ENCODE results near the gene NEK7. TPM values are rescaled to one million over a fixed set of nuclear protein-coding genes. Genes with fewer than 3 reads are reported as not detected.
"Not testable (repeated sequence)": the region's sequence is repeated elsewhere in the genome, so short reads cannot be mapped to it uniquely, and the experiment has no call there.

NEK7 gene
- total RNA-seq, 1 donor, result 376 TPM

DNA sequence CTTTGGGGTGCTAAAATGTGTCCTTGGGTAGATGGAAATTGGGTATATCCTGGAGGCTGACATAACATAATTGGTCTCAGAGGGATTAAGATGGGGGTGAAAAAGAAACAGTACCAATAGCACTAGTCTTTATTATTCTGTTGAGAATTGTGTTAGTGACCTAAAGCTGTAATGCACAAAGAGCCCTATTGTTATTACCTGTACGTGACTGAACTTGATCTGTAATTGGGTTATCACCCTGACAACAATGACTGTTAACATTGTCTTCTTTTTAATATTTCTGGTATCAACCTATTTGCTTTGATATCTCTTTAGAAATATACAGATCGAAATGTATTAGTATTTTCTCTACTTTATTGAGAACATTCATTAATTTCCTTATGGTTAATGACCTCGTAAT lies 147.6 kb downstream of the NEK7 start:
- Histone ChIP-seq H2AFZ (ENCODE audit: low read length) (no peak overlapping the region), H3K79me2 (ENCODE audit: insufficient read depth, low read length) (peaks cover 32% of the 10 kb centered on the region), H3K36me3 (ENCODE audit: insufficient read depth, low read length) (peaks cover 42% of the 10 kb centered on the region)

DNA sequence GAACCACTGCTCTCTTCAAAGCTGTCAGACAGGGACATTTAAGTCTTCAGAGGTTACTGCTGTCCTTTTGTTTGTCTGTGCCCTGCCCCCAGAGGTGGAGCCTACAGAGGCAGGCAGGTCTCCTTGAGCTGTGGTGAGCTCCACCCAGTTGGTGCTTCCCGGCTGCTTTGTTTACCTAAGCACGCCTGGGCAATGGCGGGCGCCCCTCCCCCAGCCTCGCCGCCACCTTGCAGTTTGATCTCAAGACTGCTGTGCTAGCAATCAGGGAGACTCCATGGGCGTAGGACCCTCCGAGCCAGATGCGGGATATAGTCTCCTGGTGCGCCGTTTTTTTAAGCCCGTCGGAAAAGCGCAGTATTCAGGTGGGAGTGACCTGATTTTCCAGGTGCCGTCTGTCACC lies 158.0 kb downstream of the NEK7 start:
- not testable (repeated sequence) for H3K27ac ChIP-seq (ENCODE audit: low read depth, low read length); DNase-seq (ENCODE audit: insufficient read length, low spot score, missing footprints); H3K4me3 ChIP-seq (ENCODE audit: insufficient read depth, low read length); H3K27me3 ChIP-seq (ENCODE audit: insufficient read depth, low read length); H2AFZ ChIP-seq (ENCODE audit: low read length); H3K9me3 ChIP-seq (ENCODE audit: low read depth, low read length); H3K4me2 ChIP-seq (ENCODE audit: insufficient read depth, low read length); H3K4me1 ChIP-seq (ENCODE audit: insufficient read depth, low read length)
- Histone ChIP-seq H3K79me2 (ENCODE audit: insufficient read depth, low read length) (peaks cover 20% of the 10 kb centered on the region), H3K36me3 (ENCODE audit: insufficient read depth, low read length) (peaks cover 31% of the 10 kb centered on the region), H4K20me1 (ENCODE audit: insufficient read depth, low read length) (peaks cover 14% of the 10 kb centered on the region)

More for the DNA sequence above, 147.6 kb downstream of the NEK7 start:
- TF ChIP-seq, protein P1, sequence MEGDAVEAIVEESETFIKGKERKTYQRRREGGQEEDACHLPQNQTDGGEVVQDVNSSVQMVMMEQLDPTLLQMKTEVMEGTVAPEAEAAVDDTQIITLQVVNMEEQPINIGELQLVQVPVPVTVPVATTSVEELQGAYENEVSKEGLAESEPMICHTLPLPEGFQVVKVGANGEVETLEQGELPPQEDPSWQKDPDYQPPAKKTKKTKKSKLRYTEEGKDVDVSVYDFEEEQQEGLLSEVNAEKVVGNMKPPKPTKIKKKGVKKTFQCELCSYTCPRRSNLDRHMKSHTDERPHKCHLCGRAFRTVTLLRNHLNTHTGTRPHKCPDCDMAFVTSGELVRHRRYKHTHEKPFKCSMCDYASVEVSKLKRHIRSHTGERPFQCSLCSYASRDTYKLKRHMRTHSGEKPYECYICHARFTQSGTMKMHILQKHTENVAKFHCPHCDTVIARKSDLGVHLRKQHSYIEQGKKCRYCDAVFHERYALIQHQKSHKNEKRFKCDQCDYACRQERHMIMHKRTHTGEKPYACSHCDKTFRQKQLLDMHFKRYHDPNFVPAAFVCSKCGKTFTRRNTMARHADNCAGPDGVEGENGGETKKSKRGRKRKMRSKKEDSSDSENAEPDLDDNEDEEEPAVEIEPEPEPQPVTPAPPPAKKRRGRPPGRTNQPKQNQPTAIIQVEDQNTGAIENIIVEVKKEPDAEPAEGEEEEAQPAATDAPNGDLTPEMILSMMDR (IDR thresholded peaks at IDR 0.05; ENCODE audit: extremely low read depth, low read depth, low read length), result no peak
- Histone ChIP-seq H3K27ac (ENCODE audit: low read depth, low read length) (no peak overlapping the region), H3K9me3 (ENCODE audit: low read depth, low read length) (no peaks in the 10 kb centered on the region), H3K4me2 (ENCODE audit: insufficient read depth, low read length) (no peak overlapping the region), H3K4me1 (ENCODE audit: insufficient read depth, low read length) (no peaks in the 10 kb centered on the region), H3K4me3 (ENCODE audit: insufficient read depth, low read length) (no peak overlapping the region), H3K27me3 (ENCODE audit: insufficient read depth, low read length) (no peaks in the 10 kb centered on the region), H4K20me1 (ENCODE audit: insufficient read depth, low read length) (no peaks in the 10 kb centered on the region)
- DNase-seq (ENCODE audit: insufficient read length, low spot score, missing footprints), result no peak

DNA sequence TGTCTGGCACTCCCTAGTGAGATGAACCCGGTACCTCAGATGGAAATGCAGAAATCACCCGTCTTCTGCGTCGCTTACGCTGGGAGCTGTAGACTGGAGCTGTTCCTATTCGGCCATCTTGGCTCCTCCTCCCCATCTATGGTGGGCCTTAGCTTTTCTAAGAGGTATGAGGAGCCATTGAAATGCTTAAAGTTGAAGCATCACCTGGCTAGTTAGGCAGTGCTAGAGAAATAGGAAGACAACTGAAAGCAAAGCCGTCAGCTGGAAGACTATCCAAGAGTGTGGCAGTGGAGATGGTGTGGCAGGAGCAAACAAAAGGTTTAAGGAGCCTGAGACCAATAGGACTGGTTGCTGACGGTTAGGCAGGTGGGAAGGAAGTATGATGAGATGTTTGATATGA lies 158.5 kb downstream of the NEK7 start:
- H2AFZ ChIP-seq (ENCODE audit: low read length); H3K27ac ChIP-seq (ENCODE audit: low read depth, low read length); H3K4me1 ChIP-seq (ENCODE audit: insufficient read depth, low read length); H3K27me3 ChIP-seq (ENCODE audit: insufficient read depth, low read length); H3K4me2 ChIP-seq (ENCODE audit: insufficient read depth, low read length); H3K4me3 ChIP-seq (ENCODE audit: insufficient read depth, low read length); DNase-seq (ENCODE audit: insufficient read length, low spot score, missing footprints); H3K9me3 ChIP-seq (ENCODE audit: low read depth, low read length): not testable (repeated sequence)
- Histone ChIP-seq H4K20me1 (ENCODE audit: insufficient read depth, low read length) (peaks cover 14% of the 10 kb centered on the region), H3K36me3 (ENCODE audit: insufficient read depth, low read length) (peaks cover 35% of the 10 kb centered on the region), H3K79me2 (ENCODE audit: insufficient read depth, low read length) (peaks cover 20% of the 10 kb centered on the region)

DNA sequence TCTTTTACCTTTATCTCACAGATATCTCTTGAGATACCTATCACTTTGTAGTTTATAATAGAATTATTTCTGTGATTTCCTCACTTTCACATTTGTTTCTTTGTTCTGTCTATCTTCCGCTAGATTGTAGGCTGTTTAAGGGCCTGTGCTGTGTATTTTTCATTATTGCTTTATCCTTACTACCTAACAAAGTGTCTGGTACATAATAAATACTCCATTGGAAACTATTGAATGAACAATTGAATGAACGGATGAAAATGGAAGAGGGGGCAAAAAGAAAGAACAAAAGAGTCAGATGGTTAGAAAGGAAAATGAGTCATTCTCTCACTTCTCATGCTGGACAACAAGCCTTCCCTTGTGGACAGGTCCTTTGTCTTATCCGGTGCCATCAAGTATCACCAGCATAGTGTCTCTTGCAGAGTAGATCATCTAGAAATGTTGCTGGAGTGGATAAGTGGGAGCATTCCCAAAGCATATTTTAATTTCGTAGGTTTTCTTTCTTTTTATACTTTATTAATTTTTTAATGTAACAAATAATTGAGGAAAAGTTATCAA lies 159.8 kb downstream of the NEK7 start:
- H3K36me3 ChIP-seq (ENCODE audit: insufficient read depth, low read length), result peaks cover 43% of the 10 kb centered on the region
- no peaks in the 10 kb centered on the region for H3K27me3 ChIP-seq (ENCODE audit: insufficient read depth, low read length)
- H3K79me2 ChIP-seq (ENCODE audit: insufficient read depth, low read length), result peaks cover 20% of the 10 kb centered on the region
- H3K4me2 ChIP-seq (ENCODE audit: insufficient read depth, low read length), result no peak overlapping the region
- H3K4me1 ChIP-seq (ENCODE audit: insufficient read depth, low read length), result no peaks in the 10 kb centered on the region
- no peak overlapping the region for H2AFZ ChIP-seq (ENCODE audit: low read length)
- no peak overlapping the region for H3K27ac ChIP-seq (ENCODE audit: low read depth, low read length)
- peak; percentile 60 for DNase-seq (ENCODE audit: insufficient read length, low spot score, missing footprints)
- TF ChIP-seq, protein P1 (IDR thresholded peaks at IDR 0.05; ENCODE audit: extremely low read depth, low read depth, low read length), result no peak
- no peaks in the 10 kb centered on the region for H3K9me3 ChIP-seq (ENCODE audit: low read depth, low read length)
- no peak overlapping the region for H3K4me3 ChIP-seq (ENCODE audit: insufficient read depth, low read length)
- peaks cover 14% of the 10 kb centered on the region for H4K20me1 ChIP-seq (ENCODE audit: insufficient read depth, low read length)

DNA sequence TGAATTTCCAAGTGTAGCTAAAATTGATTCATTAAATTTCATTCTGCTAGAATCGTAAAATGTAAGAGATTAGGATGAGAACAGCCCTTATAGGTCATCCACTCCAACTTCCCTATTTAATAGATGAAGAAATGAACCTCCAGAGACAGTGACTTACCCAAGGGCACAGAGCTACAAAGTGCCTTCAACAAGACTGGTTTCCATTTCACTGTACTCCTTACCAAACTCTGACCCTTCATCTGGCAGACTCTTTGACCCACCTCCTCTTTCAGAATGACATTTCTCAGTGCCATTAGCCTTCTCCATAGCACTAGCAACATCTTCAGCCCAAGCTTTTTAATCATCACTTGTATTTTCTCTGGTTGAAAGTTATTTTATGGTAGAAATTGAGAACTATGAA lies 161.3 kb downstream of the NEK7 start:
- Histone ChIP-seq H2AFZ (ENCODE audit: low read length) (no peak overlapping the region), H3K9me3 (ENCODE audit: low read depth, low read length) (no peaks in the 10 kb centered on the region), H3K27me3 (ENCODE audit: insufficient read depth, low read length) (no peaks in the 10 kb centered on the region), H3K4me2 (ENCODE audit: insufficient read depth, low read length) (no peak overlapping the region), H3K4me3 (ENCODE audit: insufficient read depth, low read length) (no peak overlapping the region), H3K79me2 (ENCODE audit: insufficient read depth, low read length) (peaks cover 20% of the 10 kb centered on the region), H3K4me1 (ENCODE audit: insufficient read depth, low read length) (no peaks in the 10 kb centered on the region), H3K36me3 (ENCODE audit: insufficient read depth, low read length) (peaks cover 43% of the 10 kb centered on the region), H4K20me1 (ENCODE audit: insufficient read depth, low read length) (peaks cover 14% of the 10 kb centered on the region), H3K27ac (ENCODE audit: low read depth, low read length) (no peak overlapping the region)
- TF ChIP-seq, protein P1 (IDR thresholded peaks at IDR 0.05; ENCODE audit: extremely low read depth, low read depth, low read length), result no peak
- no peak for DNase-seq (ENCODE audit: insufficient read length, low spot score, missing footprints)
